Retinal pigment epithelial cell (primary cell): ENCODE data around the gene TRIP10.
"Not testable (repeated sequence)": the region's sequence is repeated elsewhere in the genome, so short reads cannot be mapped to it uniquely, and the experiment has no call there.

Experiments
- DNase-seq: peaks from one replicate; pipeline ENCODE4 v3.0.0-alpha.2; 2010; ENCODE audit warnings: low read depth
- H3K4me3 ChIP-seq: 2 replicates; pipeline ENCODE4 v1.5.1; 2011; ENCODE audit warnings: mild to moderate bottlenecking, low read length, control low read depth, moderate library complexity
- TF ChIP-seq, protein P1 (sequence below): conservative IDR thresholded peaks from 2 replicates; pipeline ENCODE4 v1.5.1; 2011; ENCODE audit warnings: low read depth, low read length, control low read depth, inconsistent platforms

TRIP10 gene

GRCh38 chr19:6753178-6754031, 13.9 kb downstream of the TRIP10 start:
- H3K4me3 ChIP-seq = peak overlapping the region; percentile 46
- TF ChIP-seq, protein P1, sequence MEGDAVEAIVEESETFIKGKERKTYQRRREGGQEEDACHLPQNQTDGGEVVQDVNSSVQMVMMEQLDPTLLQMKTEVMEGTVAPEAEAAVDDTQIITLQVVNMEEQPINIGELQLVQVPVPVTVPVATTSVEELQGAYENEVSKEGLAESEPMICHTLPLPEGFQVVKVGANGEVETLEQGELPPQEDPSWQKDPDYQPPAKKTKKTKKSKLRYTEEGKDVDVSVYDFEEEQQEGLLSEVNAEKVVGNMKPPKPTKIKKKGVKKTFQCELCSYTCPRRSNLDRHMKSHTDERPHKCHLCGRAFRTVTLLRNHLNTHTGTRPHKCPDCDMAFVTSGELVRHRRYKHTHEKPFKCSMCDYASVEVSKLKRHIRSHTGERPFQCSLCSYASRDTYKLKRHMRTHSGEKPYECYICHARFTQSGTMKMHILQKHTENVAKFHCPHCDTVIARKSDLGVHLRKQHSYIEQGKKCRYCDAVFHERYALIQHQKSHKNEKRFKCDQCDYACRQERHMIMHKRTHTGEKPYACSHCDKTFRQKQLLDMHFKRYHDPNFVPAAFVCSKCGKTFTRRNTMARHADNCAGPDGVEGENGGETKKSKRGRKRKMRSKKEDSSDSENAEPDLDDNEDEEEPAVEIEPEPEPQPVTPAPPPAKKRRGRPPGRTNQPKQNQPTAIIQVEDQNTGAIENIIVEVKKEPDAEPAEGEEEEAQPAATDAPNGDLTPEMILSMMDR = peak; percentile 37
- DNase-seq = no peak

GRCh38 chr19:6754136-6754535, 14.7 kb downstream of the TRIP10 start:
- DNase-seq = no peak
- TF ChIP-seq, protein P1 = no peak

DNA sequence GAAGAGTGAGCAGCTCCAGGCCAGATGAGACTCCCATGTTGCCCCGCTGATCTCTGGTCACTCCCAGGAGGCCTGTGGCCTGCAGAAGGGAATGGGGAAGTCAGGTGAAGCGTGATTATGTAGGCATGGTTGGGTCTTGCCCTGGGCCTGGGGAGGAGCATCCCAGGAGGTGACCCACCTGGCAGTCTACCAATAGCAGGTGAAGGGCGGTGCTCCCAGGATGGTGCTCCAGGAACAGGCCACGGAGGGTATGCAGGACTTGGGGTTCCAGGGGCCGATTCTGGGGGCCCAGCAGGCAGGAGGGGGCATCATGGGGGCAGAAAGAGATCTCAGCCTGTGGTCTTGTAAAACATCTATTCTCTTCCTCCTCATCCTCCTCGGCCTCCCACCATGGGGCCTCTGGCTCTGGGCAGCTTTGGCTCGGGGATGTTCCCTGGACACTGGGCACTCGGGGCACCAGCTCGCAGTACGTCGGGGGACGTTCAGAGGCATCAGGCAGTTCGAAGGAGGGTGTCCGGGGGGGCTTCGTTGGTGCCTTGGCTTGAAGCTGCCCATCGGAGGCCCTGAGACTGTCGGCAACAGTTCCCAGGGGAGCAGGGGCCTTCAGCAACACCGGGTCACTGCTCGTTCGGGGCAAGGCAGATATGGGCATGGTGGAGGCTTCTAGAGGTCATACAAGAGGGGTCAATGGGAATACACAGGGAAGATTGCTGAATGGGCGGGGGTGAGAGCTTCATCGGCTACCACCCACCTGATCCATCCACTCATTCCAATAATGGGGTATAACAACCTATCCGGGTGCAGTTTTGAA, 15.4 kb downstream of the TRIP10 start:
- DNase-seq = no peak
- TF ChIP-seq, protein P1 = no peak
- no peak overlapping the region for H3K4me3 ChIP-seq

More at GRCh38 chr19:6754136-6754535, 14.7 kb downstream of the TRIP10 start:
- no peak overlapping the region for H3K4me3 ChIP-seq

GRCh38 chr19:6760606-6761005, 21.1 kb downstream of the TRIP10 start:
- TF ChIP-seq, protein P1 = no peak
- DNase-seq = no peak
- H3K4me3 ChIP-seq = no peak overlapping the region

DNA sequence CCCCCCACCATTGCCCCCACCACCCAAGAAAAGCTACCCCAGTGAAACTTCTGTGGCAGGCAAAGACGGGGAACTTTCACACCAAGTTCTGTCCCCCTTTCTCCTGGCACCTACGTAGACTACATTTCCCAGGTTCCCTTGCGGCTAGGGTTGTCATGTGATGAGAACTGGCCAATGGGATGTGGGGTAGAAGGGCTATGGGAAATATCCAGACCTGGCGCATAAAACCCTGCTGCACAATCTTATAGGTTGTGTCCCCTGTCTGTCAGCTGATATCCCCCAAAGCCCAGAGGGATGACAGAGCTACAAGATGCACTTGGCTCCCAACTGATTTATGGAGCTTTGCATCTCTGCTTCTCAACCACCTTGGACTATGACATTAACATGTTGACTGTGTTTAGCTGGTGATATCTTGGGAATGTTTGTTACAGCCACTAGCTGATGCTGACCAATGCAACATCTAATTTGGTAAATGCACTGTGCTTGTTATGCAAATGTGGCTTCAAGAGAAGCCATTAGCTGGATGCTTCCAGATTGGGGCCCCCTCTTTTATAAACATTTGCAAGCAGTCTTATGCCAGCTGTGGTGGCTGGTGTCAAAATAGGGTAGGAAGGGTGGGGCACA, 21.7 kb downstream of the TRIP10 start:
- no peak for DNase-seq
- TF ChIP-seq, protein P1 = no peak
- H3K4me3 ChIP-seq = no peak overlapping the region

- not testable (repeated sequence) for DNase-seq, H3K4me3 ChIP-seq
These were observed 22.8 kb downstream of the TRIP10 start for GRCh38 chr19:6762253-6762797.
